WERI-Rb-1 (cell line): ENCODE results near the gene GPR25.

Experiments
- DNase-seq: peaks from one replicate; pipeline ENCODE4 v3.0.0-alpha.2; 2020
- H3K27ac ChIP-seq: fragments of 250-450 bp; sonication (Bioruptor Pico); 2 replicates; pipeline ENCODE4 v1.5.1; 2020; ENCODE audit warnings: mild to moderate bottlenecking, moderate library complexity
- H3K27me3 ChIP-seq: fragments of 250-450 bp; sonication (Bioruptor Pico); 2 replicates; pipeline ENCODE4 v1.5.1; 2021; ENCODE audit warnings: mild to moderate bottlenecking, low read depth, moderate library complexity; ENCODE audit not compliant: insufficient read depth, severe bottlenecking
- H3K36me3 ChIP-seq: fragments of 250-450 bp; sonication (Bioruptor Pico); 2 replicates; pipeline ENCODE4 v1.5.1; 2020; ENCODE audit warnings: mild to moderate bottlenecking, moderate library complexity
- H3K4me3 ChIP-seq: 2 replicates; pipeline ENCODE4 v1.5.1; 2011; ENCODE audit warnings: low read depth, mild to moderate bottlenecking, control low read depth, low read length
- H3K9me3 ChIP-seq: fragments of 250-450 bp; sonication (Bioruptor Pico); 2 replicates; pipeline ENCODE4 v1.5.1; 2021; ENCODE audit warnings: mild to moderate bottlenecking, moderate library complexity; ENCODE audit not compliant: severe bottlenecking
- TF ChIP-seq, protein P1 (sequence below): IDR thresholded peaks from 2 replicates; pipeline ENCODE4 v1.5.1; 2011; ENCODE audit warnings: low read depth, mild to moderate bottlenecking, control low read depth, inconsistent platforms, low read length

The GPR25 gene

GRCh38 chr1:200892546-200892945 lies 19.8 kb downstream of the GPR25 start:
- DNase-seq, result no peak
- H3K27ac ChIP-seq, result no peak overlapping the region
- H3K4me3 ChIP-seq, result no peak overlapping the region
- no peaks in the 10 kb centered on the region for H3K36me3 ChIP-seq
- no peaks in the 10 kb centered on the region for H3K27me3 ChIP-seq
- no peaks in the 10 kb centered on the region for H3K9me3 ChIP-seq
- TF ChIP-seq, protein P1, sequence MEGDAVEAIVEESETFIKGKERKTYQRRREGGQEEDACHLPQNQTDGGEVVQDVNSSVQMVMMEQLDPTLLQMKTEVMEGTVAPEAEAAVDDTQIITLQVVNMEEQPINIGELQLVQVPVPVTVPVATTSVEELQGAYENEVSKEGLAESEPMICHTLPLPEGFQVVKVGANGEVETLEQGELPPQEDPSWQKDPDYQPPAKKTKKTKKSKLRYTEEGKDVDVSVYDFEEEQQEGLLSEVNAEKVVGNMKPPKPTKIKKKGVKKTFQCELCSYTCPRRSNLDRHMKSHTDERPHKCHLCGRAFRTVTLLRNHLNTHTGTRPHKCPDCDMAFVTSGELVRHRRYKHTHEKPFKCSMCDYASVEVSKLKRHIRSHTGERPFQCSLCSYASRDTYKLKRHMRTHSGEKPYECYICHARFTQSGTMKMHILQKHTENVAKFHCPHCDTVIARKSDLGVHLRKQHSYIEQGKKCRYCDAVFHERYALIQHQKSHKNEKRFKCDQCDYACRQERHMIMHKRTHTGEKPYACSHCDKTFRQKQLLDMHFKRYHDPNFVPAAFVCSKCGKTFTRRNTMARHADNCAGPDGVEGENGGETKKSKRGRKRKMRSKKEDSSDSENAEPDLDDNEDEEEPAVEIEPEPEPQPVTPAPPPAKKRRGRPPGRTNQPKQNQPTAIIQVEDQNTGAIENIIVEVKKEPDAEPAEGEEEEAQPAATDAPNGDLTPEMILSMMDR, result no peak

DNA sequence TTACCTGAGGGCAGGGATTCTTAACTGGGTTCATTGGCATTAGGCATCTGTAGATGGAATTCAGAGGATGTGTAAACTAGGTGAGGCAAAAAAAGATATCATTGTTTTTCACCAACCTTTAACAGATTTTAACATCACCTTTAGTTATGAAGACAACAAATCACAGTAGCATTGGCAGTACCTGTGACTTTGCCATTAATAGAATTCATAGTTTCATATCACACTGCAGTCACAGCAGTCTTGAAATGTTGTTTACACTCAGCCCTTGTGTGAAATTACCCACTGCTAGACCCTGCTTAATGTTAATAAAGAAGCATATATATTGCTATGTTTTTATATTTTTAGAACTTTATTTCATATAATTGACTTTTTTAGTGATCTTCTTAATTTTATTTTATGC lies 20.2 kb downstream of the GPR25 start:
- TF ChIP-seq, protein P1, result no peak
- Histone ChIP-seq H3K36me3 (no peaks in the 10 kb centered on the region), H3K27ac (no peak overlapping the region), H3K4me3 (no peak overlapping the region), H3K27me3 (no peaks in the 10 kb centered on the region), H3K9me3 (no peaks in the 10 kb centered on the region)
- no peak for DNase-seq

- Histone ChIP-seq H3K9me3 (no peaks in the 10 kb centered on the region), H3K4me3 (no peak overlapping the region), H3K36me3 (no peaks in the 10 kb centered on the region), H3K27me3 (no peaks in the 10 kb centered on the region), H3K27ac (no peak overlapping the region)
- TF ChIP-seq, protein P1, result no peak
- no peak for DNase-seq
Measured at GRCh38 chr1:200893411-200893901, 20.7 kb downstream of the GPR25 start.

DNA sequence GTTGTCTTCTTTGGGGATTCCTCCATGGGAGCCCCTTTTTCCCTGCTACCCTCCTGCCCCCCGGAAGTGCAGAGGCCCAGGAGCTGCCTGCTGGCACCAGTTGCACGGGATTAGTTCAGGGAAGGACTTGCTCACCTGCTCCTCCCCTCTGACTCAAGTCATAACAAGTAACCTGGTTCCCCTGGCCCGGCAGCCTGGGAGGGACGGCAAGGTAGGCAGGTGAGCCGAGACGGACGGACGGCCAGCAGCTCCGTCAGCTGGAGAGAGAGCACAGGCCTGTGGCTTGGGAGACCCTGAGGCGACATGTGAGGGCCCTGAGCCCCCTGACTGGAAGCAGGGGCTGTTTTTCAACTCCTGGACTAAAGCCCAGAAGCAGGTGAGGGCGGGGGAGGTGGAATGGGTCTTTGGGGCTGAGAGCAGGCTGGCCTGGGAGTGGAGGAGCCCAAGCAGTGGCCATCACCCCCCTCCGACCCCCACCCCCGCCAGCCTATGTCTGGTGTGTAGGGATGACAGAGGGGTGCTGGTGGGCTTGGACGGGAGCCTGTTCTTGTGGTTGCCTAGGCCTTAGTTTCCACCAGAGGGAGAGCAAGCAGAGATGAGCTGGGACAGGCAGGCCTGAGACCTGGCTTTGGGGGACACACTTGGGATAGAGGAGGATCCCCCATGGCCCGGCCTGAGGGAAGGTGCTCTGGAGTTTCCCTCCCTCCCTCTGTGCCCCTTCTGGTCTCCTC lies 22.1 kb downstream of the GPR25 start, which contains the start of gene INAVA:
Gene INAVA (plus strand): TSS at position 189 of the 731 bp plus-strand sequence. CDS start 3,501 bp downstream, outside the sequence.
- H3K4me3 ChIP-seq, result no peak within 1 kb of the TSS
- H3K27ac ChIP-seq, result peak within 1 kb of the TSS; percentile 7; the same call in 1 of the 2 replicates

DNA sequence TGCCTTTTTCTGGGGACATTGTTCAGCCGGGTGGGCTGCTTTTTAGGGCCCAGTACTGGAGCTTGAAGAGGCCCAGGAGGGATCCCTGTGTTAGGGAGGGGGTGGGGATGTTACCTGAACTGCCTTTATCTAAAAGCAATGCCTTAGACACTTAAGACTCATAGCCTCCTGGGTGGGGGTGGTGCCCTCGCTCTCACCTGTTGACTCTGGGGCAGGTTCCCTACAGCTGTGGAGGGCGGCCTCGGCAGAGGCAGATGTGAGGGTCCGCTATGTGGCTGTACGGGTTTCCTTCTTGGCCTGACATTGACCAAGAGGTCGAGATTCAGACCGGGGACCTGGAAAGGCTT lies 22.6 kb downstream of the GPR25 start:
- no peak overlapping the region for H3K4me3 ChIP-seq
- H3K27ac ChIP-seq, result no peak overlapping the region
- no peak for DNase-seq
- H3K27me3 ChIP-seq, result no peaks in the 10 kb centered on the region
- peaks cover 6% of the 10 kb centered on the region; the same call in 1 of the 2 replicates for H3K36me3 ChIP-seq
- no peaks in the 10 kb centered on the region for H3K9me3 ChIP-seq
- TF ChIP-seq, protein P1, result no peak

More for the DNA sequence above, 22.1 kb downstream of the GPR25 start, which contains the start of gene INAVA:
- peak; percentile 62 for DNase-seq
- no peaks in the 10 kb centered on the region for H3K27me3 ChIP-seq
- H3K9me3 ChIP-seq, result no peaks in the 10 kb centered on the region
- TF ChIP-seq, protein P1, result peak; percentile 53
- H3K36me3 ChIP-seq, result peaks cover under 1% of the 10 kb centered on the region; the same call in 1 of the 2 replicates
